HG03280 (cell line): ENCODE data around the gene PRKCSH.
"Not testable (repeated sequence)": the region's sequence is repeated elsewhere in the genome, so short reads cannot be mapped to it uniquely, and the experiment has no call there.

ENCODE experiments used
- ATAC-seq: cut with Tn5 transposase; IDR thresholded peaks from one replicate; pipeline ENCODE4 v1.9.1; 2021; ENCODE audit warnings: mild to moderate bottlenecking, moderate library complexity; ENCODE audit not compliant: unreplicated experiment

PRKCSH gene, protein sequence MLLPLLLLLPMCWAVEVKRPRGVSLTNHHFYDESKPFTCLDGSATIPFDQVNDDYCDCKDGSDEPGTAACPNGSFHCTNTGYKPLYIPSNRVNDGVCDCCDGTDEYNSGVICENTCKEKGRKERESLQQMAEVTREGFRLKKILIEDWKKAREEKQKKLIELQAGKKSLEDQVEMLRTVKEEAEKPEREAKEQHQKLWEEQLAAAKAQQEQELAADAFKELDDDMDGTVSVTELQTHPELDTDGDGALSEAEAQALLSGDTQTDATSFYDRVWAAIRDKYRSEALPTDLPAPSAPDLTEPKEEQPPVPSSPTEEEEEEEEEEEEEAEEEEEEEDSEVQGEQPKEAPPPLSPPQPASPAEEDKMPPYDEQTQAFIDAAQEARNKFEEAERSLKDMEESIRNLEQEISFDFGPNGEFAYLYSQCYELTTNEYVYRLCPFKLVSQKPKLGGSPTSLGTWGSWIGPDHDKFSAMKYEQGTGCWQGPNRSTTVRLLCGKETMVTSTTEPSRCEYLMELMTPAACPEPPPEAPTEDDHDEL

DNA sequence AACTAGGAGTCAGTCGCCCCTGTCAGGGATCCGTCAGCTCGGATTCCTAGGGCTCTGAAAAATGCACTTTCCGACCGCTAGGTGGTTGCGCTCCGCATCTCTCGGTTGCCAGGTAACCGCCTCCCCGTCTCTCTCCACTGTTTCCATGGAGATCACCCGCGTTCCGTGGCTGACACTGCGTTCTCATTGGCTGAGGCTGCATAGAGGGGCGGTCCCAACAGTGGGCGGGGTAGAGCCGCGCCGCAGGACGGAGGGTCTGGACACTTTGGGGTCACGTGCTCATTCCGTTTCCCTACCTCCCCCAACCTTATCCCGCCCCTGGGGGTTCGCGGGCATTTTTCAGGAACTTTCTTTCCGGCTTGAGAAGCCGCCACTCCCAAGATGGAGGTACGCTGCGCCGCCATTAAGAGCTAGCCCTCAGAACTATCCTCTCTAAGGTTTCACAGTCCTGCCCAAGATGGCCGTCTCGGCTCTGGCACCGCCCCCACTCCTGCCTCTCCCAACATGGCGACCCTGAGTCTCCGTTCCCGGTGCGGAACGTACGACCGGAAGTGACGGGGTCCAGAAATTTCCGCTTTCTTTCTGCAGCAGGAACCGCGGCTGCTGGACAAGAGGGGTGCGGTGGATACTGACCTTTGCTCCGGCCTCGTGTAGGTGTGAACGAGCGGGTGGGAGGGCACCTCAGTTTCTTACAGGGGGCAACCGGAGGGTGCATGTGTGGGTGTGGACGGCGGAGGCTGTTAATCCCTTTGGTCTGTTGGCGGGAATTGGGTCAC, at the start of gene PRKCSH, which contains the start of gene ODAD3:
TSS of gene PRKCSH (plus strand) at position 579 of the 776 bp plus-strand sequence. CDS start 483 bp downstream, outside the sequence.
TSS of gene ODAD3 (minus strand) at position 65 of the 776 bp plus-strand sequence. CDS start 105 bp downstream, outside the sequence.
- peak; percentile 92 for ATAC-seq

DNA sequence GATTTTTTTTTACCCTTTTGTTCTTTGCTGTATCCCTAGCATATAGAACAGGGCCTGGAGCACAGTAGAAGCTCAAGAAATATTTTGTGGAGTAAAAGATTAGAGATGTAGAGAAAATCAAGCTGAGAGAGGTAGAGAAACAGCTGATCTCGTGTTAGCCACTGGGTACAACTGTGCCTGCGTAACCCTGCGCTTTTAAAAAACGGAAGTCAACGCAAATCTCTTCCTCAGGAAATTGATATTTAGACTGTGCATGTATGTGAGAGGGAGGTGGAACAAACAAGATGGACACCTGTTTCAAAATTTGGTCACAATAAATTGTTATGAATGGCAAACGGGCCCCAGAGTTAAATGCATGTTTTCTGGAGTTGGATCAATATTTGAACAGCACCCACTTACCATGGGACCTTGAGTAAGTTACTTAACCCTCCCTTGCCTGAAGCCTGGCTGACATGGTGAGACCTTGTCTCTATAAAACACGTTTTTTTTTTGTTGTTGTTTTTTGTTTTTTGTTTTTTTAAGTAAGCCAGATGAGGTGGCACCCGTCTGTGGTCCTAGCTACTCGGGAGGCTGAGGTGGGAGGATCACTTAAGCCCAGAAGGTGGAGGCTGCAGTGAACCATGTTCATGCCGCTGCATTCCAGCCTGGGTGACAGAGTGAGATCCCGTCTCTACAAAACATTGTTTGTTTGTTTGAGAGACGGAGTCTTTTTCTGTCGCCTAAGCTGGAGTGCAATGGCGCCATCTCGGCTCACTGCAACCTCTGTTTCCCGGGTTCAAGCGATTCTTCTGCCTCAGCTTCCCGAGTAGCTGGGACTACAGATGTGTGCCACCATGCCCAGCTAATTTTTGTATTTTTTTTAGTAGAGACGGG, 48.0 kb upstream of the PRKCSH start:
- ATAC-seq = no peak

DNA sequence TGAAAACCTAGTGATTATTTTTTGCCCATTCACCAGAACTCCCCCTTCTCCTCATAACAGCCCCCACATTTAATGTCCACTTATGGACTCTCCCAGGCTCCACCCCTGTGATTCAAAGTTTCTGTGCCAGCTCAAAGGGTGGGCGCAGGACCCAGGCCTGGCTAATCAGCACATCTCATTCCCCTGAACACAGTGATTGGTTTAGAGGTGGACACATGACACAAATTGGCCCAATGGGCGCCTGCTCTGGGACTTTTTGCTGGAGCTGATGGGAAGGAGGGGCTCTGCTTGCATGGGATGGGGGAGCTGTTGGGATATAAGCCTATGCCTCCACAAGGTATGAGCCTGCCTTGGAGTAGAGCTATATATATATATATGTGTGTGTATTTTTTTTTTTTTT, 45.1 kb upstream of the PRKCSH start:
- no peak for ATAC-seq

DNA sequence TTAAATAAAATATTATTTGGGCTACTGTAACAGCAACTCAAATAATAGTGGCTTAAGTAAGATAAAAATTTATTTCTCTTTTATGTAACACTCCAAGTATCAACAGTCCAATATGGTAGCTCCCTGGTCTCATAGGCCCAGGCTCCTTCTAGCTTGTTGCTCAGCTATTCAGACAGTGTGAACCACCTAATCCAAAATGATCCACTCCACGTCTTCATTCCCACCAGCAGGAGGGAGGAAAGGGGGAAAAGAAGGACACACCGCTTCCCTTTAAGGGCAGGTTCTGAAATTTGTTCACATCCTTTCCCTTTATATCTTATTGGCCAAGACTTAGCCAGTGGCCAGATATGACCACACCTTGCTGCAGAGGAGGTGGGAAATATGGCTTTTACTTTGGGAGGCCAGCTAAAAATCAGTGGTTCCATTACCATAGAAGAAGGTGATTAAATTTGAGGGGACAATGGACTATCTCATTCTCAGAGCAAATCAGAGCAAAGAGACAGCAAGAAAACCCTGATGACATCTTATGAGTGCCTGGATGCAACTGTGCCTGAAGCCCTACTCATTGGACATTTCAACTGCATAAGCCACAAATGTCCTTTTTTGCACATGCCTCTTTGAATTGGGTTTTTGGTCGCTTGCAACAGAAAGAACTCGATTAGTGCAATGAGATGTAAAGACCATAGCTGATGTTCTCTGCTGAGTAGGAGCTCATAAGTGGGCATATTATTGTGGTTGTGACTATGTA, 44.3 kb upstream of the PRKCSH start:
- no peak for ATAC-seq

DNA sequence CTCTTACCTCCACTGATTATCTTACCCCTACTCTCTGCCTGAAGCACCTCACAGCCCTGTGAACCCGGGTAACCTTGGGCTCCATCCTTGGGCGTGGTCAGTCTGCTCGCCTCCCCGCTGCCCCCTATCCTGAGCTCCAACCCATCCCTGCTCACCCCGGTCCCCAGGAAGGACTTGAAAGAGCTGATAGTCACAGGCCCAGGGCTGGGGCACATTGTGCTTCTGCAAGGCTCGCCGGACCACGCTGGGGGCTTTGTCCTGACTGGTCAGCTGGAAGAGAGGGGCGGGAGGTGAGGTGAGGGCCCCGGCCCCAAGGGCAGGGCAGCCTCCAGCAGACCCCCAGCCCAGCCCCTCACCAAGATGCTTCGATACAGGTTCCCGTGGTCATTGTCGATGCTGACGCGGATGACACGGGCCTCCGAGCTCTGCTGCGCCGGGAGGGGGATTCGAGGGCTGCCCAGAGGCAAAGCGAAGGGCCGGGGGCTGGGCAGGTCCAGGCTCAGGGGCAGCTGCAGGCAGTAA, 38.3 kb upstream of the PRKCSH start:
- no peak for ATAC-seq

DNA sequence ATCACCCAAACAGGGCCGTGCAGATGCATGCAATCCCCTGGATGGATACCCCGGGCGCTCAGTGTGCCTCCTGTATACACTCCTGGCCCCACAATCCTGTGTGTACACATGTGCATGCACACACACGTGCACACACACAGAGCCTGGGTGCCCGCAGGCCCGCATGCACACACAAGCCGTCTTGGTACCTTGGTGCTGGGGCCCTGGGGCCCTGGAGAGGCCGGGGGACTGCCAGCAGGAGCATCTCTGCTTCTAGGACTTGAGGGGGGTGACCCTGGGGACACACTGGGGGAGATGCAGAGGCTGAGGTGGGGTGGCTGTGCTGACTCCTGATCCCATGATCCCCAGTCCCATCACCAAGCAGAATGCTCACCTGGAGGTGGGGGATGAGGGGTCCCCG, 35.8 kb upstream of the PRKCSH start:
- ATAC-seq = no peak

DNA sequence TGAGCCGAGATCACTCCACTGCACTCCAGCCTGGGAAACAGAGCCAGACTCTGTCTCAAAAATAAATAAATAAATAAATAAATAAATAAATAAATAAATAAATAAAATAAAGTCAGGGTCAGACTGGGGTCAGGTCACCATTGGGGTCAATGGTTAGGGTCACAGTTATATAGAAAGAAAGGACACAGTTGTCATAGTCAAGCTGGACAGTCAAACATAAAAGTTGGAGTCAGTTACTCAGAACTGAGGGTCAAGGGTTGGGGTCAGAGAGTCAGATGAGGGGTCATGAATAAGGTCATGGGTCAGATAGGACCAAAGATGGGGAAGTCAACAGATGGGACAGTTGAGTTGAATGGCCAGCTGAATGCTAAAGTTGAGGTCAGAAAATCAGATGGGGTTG, 34.6 kb upstream of the PRKCSH start:
- no peak for ATAC-seq

DNA sequence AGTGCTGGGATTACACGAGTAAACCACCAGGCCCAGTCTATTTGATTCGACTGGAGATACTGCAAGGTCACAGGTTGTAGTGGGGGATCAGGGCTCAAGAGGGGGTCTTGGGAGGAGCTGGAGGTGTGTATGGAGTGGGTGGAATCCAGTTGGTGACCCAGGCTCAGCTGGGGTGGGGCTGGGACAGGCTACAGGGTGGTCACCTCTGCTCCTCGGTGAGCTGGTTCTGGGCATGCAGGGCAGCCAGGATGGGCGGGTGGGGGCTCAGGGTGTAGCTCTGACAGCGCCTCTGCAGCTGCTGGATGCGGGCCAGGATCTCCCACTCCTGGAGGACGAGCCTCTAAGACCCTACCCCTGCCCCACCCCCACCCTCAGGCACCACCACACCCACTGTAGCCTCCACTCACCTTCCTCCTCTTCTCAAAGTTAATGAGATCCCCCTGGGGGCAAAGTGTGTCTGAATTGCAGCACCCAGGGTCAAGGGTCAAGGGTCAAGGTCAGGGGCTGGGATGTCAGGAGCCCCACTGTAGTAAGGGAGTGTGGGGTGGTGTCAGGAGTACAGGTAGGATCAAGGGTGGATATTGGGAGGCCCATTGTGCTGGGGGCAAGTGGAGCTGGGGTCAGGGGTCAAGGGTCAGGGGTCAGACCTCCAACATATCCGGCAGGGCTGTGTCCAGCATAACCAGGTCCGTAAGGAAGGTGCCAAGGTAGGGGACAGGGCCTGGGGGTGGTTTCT, 33.5 kb upstream of the PRKCSH start:
- ATAC-seq = no peak

DNA sequence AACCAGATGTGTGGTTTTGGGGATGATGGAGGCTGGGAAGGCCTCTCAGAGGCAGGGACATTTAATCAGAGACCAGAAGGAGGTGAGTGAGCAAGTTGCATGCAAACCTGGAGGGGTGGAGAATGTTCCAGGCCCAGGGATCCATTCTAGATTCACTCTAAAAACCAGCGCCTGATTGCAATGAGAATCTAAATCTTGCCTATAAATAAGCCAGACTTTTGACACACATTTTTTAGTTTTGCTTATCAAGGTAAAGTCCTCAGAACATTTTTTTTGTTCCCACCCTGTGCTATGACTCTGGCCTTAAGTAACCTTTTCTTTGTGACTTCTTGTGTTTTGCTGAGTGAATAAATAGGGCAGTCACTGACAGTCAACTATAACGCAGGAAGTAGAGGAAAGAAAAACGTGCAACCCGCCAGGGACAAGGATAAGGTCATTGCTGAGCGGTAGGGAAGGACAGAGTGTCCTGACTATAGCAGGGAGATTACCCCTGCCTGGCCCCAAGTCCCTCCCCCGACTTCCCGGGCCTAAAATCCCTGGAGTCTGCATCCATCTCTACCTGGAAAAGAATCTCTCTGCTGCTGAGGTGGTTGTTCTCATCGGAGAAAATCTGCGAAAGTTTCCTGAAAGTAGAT, 30.7 kb upstream of the PRKCSH start:
- ATAC-seq = no peak

DNA sequence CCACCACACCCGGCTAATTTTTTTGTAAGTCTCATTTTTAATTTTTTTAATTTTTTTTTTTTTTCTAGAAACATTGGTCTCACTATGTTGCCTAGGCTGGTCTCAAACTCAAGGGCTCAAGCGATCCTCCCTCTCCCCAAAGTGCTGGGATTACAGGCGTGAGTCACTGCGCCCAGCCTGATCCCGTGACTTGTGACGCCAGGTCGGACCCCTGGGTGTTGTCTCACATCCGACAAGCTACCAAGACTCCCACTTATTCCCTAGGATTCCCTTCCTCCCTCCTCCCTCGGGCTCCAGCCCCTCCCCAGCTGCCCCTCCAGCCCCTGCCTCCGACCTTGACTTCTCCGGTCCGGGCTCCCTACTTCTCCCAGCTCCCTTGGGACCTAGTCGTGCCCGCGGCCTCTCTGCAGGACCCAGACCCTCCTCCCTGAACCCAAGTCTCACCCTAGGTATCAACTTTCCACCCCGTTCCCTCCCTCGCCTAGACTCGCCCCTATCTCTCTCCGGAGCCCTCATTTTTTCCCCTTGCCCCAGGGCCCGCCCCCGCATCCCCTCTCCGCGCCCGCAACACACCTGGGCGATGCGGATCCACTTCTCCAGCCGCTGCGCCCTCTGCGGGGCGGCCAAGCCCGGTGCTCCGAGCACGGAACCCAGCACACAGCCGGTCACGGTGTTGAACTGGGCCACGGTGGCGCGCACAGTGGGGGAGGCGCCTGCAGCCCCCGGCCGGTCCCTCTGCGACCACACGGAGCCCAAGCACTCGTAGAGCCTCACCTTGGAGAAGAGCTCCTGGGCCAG, 29.4 kb upstream of the PRKCSH start:
- no peak for ATAC-seq

DNA sequence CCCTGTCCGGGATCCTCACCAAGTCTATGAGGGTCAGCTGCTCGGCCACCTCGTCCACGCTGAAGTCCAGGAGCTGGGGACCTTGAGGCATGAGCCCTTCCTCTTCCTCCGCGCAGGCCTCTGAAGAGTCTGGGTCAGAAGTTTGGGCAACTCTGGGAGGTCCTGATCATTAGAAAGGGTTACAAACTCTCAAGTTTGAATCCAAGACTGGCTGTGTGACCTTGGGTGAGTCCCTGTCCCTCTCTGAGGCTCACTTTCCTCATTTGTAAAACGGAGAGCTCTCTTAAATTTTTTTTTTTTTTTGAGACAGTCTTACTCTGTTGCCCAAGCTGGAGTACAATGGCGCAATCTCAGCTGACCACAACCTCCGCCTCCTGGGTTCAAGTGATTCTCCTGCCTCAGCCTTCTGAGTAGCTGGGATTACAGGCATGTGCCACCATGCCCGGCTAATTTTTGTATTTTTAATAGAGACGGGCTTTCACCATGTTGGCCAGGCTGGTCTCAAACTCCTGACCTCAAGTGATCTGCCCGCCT, 28.7 kb upstream of the PRKCSH start:
- ATAC-seq = not testable (repeated sequence)

DNA sequence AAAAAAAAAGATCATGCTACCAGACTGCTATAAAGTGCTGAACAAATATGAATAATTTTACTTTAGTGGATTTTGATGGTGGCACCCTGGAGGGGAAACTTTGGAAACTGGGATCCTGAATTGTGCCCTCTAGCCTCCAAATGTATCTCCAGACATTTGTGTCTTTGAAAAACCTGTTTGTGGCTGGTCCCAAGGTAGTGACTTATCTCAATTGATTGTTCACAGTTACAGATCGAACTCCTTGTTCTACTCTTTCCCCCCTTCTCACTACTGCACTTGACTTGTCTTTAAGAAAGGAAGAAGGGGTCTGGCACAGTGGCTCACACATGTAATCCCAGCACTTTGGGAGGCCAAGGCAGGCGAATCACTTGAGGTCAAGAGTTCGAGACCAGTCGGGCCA, 26.8 kb upstream of the PRKCSH start:
- ATAC-seq = no peak

DNA sequence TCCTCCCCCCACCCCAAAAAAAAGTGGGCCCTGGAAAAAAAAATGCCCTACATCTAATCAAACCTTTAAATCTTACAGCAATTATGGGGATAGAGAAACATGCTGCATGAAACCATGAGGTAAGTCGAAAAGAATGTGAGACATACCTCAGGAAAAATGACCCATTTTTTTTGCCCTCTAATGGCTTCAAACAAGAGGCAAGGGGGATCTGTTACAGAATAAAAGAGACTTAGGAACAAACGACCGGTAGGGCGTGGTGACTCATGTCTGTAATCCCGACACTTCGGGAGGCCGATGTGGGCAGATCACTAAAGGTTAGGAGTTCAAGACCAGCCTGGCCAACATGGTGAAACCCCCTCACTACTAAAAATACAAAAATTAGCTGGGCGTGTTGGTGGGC, 24.8 kb upstream of the PRKCSH start:
- no peak for ATAC-seq

DNA sequence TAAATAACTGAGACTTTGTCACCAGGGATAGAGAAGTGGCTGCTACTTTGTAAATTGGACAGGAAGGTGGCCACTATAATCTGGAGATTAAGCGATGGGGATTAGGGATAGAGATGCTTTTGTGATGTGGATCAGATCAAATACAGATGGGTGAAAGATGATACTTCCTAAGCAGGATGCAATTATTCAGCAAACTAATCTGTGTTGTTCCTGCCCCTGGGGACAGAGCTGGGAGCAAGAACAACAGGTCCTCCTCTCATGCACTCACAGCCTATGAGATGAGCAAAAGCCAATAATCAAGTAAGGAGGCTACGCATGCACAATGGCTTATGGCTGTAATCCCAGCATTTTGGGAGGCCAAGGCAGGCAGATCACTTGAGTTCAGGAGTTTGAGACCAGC, 20.9 kb upstream of the PRKCSH start:
- no peak for ATAC-seq

DNA sequence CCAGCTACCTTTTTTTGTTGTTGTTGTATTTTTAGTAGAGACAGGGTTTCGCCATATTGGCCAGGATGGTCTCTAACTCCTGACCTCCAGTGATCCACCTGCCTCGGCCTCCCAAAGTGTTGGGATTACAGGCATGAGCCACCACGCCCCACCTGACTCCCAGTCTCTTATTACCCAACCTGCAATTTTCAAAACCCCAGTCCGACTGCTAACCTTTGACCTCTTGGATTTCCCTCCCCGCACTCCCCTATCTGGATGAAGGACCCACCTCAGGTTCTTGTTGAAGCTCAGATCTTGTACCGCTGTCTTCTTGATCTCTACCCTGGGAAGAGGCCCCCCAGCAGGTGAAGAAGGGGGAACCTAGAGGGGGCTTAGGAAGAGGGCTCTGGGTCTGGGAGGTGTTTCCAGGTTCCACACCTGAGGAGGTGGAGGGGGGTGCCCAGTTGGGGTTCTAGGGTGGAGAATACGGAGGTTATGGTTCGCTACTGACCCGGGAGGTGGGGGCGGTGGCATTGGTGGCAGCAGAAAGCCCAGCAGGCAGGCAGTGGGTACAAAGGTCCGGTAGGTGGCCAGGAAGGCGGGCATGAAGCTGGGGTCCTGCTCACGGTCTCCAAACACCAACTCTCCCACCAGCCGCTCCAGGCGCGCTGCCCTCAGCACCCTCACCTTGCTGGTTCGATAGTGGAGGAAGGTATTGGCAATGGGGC, 18.9 kb upstream of the PRKCSH start:
- no peak for ATAC-seq

DNA sequence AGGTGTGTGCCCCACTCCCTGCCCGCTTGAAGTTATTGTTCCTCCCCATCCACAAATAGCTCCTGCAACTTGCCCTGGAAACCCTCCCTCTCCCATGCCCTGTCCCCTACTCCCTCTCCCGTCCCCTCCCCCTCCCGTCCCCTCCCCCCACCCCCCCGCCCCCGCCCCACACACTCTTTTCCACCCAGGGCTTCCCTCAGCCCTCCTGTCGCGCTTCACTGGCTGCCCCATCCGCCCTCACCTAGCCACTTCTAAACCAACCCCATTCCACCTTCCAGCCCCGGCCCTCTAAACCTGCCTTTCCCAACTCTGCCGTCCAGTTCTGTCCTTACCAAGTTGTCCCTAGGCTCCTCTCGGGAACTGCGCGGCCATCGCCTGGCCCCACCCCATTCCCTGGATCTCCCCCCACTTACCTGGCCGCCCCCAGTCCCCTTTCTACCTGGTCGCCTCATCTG, 17.3 kb upstream of the PRKCSH start:
- ATAC-seq = no peak
